Tibial artery (tissue), 4 donors: Measurements from ENCODE around the gene IFIT5.
A peak's percentile ranks its signal among the peaks of the same experiment; 100 is the strongest.

Experiments used
- DNase-seq, 2 donors: peaks; one replicate each; pipeline ENCODE4 v3.0.0-alpha.2; 2019
- H3K27ac ChIP-seq, 2 donors: fragments of 200-600 bp; sonication (generic) in 1 of 2; 1 replicate in 1 of 2; 2 replicates in 1 of 2; pipeline ENCODE4 v1.5.1; 2018 to 2019; ENCODE audit warnings: mild to moderate bottlenecking in 1 of 2
- H3K27me3 ChIP-seq, 2 donors: fragments of 200-600 bp; sonication (generic) in 1 of 2; one replicate each; pipeline versions ENCODE4 v1.5.1 to v1.6.0; 2016 to 2019
- H3K36me3 ChIP-seq, 3 donors: fragments of 200-600 bp; sonication (generic) in 2 of 3; one replicate each; pipeline ENCODE4 v1.5.1; 2016 to 2019; ENCODE audit warnings: mild to moderate bottlenecking in 2 of 3
- H3K4me1 ChIP-seq, 4 donors: fragments of 200-600 bp; sonication (generic) in 2 of 4; 1 replicate in 3 of 4; 2 replicates in 1 of 4; pipeline ENCODE4 v1.5.1; 2016 to 2019
- H3K4me3 ChIP-seq, 2 donors: fragments of 200-600 bp; sonication (generic) in 1 of 2; 1 replicate in 1 of 2; 2 replicates in 1 of 2; pipeline ENCODE4 v1.5.1; 2018 to 2019; ENCODE audit warnings: mild to moderate bottlenecking in 2 of 2
- H3K9me3 ChIP-seq, 3 donors: fragments of 200-600 bp; sonication (generic) in 1 of 3; one replicate each; pipeline ENCODE4 v1.5.1; 2016 to 2019
- intact Hi-C: fragments of 100-400 bp; cut with DNase I; formaldehyde crosslinking; loops from one replicate; pipeline ENCODE4 v1.15.0; 2023; ENCODE audit warnings: low total_unique reads
- TF ChIP-seq, protein P1 (sequence below), 2 experiments: fragments of 200-600 bp in 1 of 2; fragments of 450-650 bp in 1 of 2; IDR thresholded peaks; one replicate each; pipeline ENCODE4 v1.5.1; 2017 to 2019; ENCODE audit warnings: antibody characterized with exemption in 2 of 2, mild to moderate bottlenecking in 1 of 2, moderate library complexity in 1 of 2

The IFIT5 gene

GRCh38 chr10:89391907-89392756 is 22.2 kb upstream of the IFIT5 start, which contains the start of gene IFIT1:
Gene IFIT1 (plus strand): TSS chr10:89392623. CDS start chr10:89392713, 90 bp downstream.
- peaks cover 0 to 36% (median 24%) of the 10 kb centered on the region in 4 donors for H3K4me1 ChIP-seq
- peak within 1 kb of the TSS; percentile 73 to 77 for H3K27ac ChIP-seq
- no peaks in the 10 kb centered on the region for H3K27me3 ChIP-seq
- peak within 1 kb of the TSS; percentile 56 to 69 for H3K4me3 ChIP-seq
- peak; percentile 63 to 76 for DNase-seq
- H3K36me3 ChIP-seq, result no peaks in the 10 kb centered on the region
- TF ChIP-seq, protein P1, sequence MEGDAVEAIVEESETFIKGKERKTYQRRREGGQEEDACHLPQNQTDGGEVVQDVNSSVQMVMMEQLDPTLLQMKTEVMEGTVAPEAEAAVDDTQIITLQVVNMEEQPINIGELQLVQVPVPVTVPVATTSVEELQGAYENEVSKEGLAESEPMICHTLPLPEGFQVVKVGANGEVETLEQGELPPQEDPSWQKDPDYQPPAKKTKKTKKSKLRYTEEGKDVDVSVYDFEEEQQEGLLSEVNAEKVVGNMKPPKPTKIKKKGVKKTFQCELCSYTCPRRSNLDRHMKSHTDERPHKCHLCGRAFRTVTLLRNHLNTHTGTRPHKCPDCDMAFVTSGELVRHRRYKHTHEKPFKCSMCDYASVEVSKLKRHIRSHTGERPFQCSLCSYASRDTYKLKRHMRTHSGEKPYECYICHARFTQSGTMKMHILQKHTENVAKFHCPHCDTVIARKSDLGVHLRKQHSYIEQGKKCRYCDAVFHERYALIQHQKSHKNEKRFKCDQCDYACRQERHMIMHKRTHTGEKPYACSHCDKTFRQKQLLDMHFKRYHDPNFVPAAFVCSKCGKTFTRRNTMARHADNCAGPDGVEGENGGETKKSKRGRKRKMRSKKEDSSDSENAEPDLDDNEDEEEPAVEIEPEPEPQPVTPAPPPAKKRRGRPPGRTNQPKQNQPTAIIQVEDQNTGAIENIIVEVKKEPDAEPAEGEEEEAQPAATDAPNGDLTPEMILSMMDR (IDR thresholded peaks at IDR 0.05), result no peak
- intact Hi-C loops, result no loop called here
- no peaks in the 10 kb centered on the region for H3K9me3 ChIP-seq

DNA sequence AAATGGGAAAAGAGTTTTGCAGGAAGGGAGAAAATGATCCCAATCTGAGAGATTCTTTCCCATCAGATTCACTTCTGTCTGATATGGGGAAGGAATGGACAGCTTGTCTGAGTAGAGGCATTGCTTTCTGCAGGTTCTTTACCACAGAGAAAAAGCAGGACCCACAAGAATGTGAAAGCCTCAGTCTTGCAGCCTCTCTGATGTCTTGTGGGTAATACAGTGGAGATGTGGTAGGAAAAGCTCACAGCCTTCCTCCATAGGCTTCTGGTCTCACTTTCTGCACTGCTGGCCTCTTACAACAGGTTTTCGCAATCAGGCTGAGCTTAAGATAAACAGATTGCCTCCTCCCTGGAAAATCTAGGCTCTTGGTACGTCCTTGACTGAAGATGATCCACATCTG is 21.4 kb upstream of the IFIT5 start:
- H3K27ac ChIP-seq, result peak overlapping the region; percentile 73 to 77
- DNase-seq, result peak in 1 of 2 donors; percentile 63
- H3K36me3 ChIP-seq, result no peaks in the 10 kb centered on the region
- peaks cover 0 to 36% (median 24%) of the 10 kb centered on the region in 4 donors for H3K4me1 ChIP-seq
- TF ChIP-seq, protein P1 (IDR thresholded peaks at IDR 0.05), result no peak
- no peaks in the 10 kb centered on the region for H3K27me3 ChIP-seq
- H3K9me3 ChIP-seq, result no peaks in the 10 kb centered on the region
- intact Hi-C loops, result no loop called here
- H3K4me3 ChIP-seq, result peak overlapping the region; percentile 56 to 69

- intact Hi-C loops, result no loop called here
- H3K27ac ChIP-seq, result peak overlapping the region in 1 of 2 donors; percentile 77
- H3K4me1 ChIP-seq, result peaks cover 0 to 36% (median 24%) of the 10 kb centered on the region in 4 donors
- no peaks in the 10 kb centered on the region for H3K27me3 ChIP-seq
- no peaks in the 10 kb centered on the region for H3K36me3 ChIP-seq
- H3K9me3 ChIP-seq, result no peaks in the 10 kb centered on the region
- no peak overlapping the region for H3K4me3 ChIP-seq
- no peak for DNase-seq
- TF ChIP-seq, protein P1 (IDR thresholded peaks at IDR 0.05), result no peak
Measured at GRCh38 chr10:89393898-89394297, 20.5 kb upstream of the IFIT5 start.

DNA sequence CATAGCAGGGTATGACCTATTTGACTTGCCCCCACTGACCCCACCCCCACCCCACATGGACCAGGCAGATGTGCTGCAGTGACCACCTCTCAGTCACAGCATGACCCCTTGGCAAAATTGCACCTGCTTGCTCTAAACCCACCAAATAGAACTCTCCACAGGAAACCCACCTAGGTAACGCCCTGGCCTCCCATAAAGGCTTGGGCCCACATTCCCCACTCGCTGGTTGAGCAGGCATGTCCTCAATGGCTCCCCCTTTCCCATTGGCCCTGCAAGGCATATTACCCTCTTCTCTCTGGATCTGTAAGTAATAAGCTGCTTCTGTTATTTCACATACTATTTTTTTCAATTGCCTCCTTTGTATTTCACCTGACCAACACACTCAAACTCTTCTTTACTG is 19.2 kb upstream of the IFIT5 start:
- no peak overlapping the region for H3K4me3 ChIP-seq
- TF ChIP-seq, protein P1 (IDR thresholded peaks at IDR 0.05), result no peak
- H3K9me3 ChIP-seq, result no peaks in the 10 kb centered on the region
- intact Hi-C loops, result no loop called here
- H3K27me3 ChIP-seq, result no peaks in the 10 kb centered on the region
- no peak overlapping the region for H3K27ac ChIP-seq
- no peak for DNase-seq
- no peaks in the 10 kb centered on the region for H3K36me3 ChIP-seq
- peaks cover 0 to 36% (median 24%) of the 10 kb centered on the region in 4 donors for H3K4me1 ChIP-seq

- intact Hi-C loops, result no loop called here
- DNase-seq, result no peak
- Histone ChIP-seq H3K9me3 (no peaks in the 10 kb centered on the region), H3K27ac (no peak overlapping the region), H3K4me1 (peaks cover 0 to 22% (median 12%) of the 10 kb centered on the region in 4 donors), H3K4me3 (no peak overlapping the region), H3K27me3 (no peaks in the 10 kb centered on the region), H3K36me3 (peaks cover 2 to 12% (median 12%) of the 10 kb centered on the region in 3 donors)
- TF ChIP-seq, protein P1 (IDR thresholded peaks at IDR 0.05), result no peak
Measured at GRCh38 chr10:89398003-89398749, 16.2 kb upstream of the IFIT5 start.
